H7 (cell line): ENCODE data around the gene NEK7. TPM values are rescaled to one million over a fixed set of nuclear protein-coding genes. Genes with fewer than 3 reads are reported as not detected.
"Not testable (repeated sequence)": the region's sequence is repeated elsewhere in the genome, so short reads cannot be mapped to it uniquely, and the experiment has no call there.

Source experiments
- DNase-seq: peaks from one replicate; pipeline ENCODE4 v3.0.0; 2012
- H3K27me3 ChIP-seq: 2 replicates; pipeline ENCODE4 v1.6.0; 2011; ENCODE audit warnings: mild to moderate bottlenecking, low read length; ENCODE audit not compliant: control insufficient read depth, insufficient read depth
- H3K36me3 ChIP-seq: replicated peaks from 2 replicates; pipeline ENCODE4 v1.5.1; 2011; ENCODE audit warnings: low read length; ENCODE audit not compliant: control insufficient read depth, insufficient read depth
- H3K4me3 ChIP-seq: 2 replicates; pipeline ENCODE4 v1.5.1; 2011; ENCODE audit warnings: low read depth, mild to moderate bottlenecking, control low read depth, low read length, moderate library complexity; ENCODE audit not compliant: insufficient read depth
- total RNA-seq: library from RNA; depleted of rRNA; stranded (reverse); fragments of >200 nt; shearing (Covaris generic); gene quantifications from 2 replicates; pipeline ENCODE4 v1.2.3, GENCODE V29; 2014

The NEK7 gene
- total RNA-seq, 1 experiment from 2014 or later = 20.3 TPM

DNA sequence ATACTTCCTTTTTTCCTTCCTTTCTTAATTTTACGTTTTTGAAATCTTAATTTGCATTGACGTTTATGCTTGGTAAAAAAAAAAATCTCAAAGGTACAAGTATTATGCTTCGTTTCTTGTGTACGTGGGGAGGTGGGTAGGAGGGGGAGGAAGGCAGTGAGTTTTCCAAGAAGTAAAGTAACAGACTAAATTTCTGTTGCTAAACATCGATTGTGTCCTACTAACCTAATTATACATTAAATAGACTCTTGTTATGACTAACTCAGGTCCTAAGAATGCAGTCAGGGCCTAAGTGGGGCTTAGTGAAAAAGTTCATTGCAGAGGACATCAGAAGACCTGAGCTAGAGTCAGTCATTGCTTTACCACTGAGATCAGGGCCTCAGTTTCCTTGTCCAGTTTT is 17.5 kb downstream of the NEK7 start:
- Histone ChIP-seq H3K4me3 (no peak overlapping the region), H3K27me3 (no peaks in the 10 kb centered on the region), H3K36me3 (no peaks in the 10 kb centered on the region)
- DNase-seq = no peak

DNA sequence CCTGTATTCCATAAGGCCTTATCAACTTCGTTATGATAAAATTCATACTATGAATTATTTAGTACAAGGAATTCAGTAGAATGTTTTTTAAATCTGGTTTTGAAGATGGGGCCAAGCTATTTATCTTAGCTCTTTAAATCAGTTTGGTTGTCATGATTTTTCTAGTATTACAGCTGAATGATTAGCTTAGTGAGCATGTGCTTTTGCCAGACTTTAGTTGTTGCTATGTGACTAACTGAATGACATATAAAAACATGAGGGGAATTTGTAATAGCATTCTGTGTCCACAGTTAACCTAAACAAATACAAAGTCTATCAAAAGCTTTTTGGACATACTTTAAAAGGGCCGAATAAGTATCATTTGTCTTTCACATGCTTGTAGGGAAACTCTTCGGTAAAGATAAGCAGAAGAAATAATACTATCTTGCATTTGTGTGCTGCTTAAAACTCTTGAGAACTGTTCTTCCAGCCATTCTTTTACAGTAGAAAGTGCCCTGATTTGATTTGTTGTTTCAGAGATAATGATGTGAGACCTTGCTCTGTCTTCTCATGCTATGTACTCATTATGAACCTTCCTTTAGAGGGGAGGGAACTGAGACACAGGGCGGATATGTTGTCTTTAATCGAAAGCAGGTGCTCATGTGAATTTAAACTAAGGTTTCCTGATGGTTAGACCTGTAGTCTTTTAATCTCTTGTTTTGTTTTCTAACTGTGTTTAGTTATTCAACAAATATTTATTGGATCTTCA is 18.8 kb downstream of the NEK7 start:
- no peaks in the 10 kb centered on the region for H3K27me3 ChIP-seq
- H3K4me3 ChIP-seq = no peak overlapping the region
- no peak for DNase-seq
- no peaks in the 10 kb centered on the region for H3K36me3 ChIP-seq

DNA sequence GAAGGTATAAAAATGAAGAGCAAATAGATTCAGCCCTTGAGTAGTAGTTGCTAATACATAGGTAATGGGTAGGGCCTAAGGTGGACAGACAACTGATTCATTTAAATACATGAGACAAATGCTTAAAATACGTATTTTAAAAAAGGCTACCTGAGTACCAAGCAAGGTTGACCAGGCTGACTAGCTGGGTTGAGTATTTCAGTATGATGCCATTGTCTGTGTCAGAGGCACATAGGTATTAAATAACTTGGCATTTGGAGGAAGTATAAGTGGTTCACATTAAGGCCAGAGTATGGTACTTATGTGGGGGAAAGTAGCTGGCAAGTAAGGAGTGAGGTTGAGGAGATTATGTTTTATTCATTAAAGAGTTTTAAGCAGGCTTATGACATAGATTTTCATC is 19.4 kb downstream of the NEK7 start:
- no peak overlapping the region for H3K4me3 ChIP-seq
- DNase-seq = no peak
- H3K36me3 ChIP-seq = no peaks in the 10 kb centered on the region
- H3K27me3 ChIP-seq = no peaks in the 10 kb centered on the region

DNA sequence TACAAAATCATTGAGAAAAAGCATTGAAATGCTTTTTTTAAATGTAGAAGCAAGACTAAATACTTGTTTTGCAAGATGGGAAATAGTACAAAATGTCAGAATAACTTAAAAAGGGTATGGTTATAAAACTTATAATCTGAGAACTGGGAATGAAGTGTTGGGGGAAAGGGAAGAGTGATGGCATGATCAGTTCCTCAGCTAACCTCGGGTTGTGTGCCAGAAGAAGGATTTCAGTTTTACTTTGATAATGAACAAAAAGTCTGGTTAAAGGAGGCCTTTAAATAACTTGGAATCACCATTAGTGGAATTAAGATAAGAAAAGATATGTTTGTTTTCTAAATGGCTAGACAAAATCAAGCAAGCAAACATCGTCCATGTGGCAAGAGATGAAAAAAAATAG is 20.7 kb downstream of the NEK7 start:
- Histone ChIP-seq H3K27me3 (no peaks in the 10 kb centered on the region), H3K4me3 (no peak overlapping the region), H3K36me3 (no peaks in the 10 kb centered on the region)
- no peak for DNase-seq

DNA sequence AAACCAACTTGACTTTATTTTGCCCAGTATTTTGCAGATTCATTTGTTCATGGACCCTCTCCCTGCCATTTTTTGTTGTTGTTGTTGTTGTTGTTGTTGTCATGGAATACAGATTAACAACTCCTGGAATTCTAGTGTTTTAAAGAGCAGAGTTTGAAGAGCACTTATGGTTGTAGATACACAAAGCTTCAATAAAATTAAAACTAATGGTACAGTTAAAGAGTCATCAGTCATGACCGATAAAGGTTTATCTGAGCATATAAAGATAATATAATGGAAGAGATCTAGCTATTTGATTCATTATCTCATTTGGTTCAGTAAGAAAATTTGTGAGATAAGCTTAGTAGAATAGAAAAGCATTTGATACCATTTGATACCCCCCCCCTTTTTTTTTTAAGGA is 21.8 kb downstream of the NEK7 start:
- Histone ChIP-seq H3K27me3 (no peaks in the 10 kb centered on the region), H3K36me3 (no peaks in the 10 kb centered on the region), H3K4me3 (no peak overlapping the region)
- DNase-seq = no peak

DNA sequence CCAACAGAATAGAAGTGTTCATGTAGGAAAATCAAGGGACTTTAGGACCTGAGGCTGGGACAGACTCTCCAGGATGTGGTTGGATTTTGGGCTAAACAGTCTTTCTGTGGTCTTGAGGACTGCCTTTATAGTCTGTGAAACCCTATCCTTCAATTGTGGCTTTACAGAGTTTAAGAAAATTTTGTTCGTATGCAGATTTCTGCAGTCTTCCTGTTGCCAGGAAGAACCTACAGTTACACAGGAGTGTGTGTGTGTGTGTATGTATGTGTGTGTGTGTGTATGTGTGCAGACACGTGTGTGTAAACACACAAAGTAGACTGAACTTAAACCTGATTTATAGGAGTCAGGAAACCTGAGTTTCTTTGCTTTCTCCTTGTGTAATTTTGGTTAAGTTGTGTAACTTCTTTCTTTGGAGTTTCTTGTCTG is 22.8 kb downstream of the NEK7 start:
- DNase-seq = no peak
- H3K36me3 ChIP-seq = no peaks in the 10 kb centered on the region
- H3K27me3 ChIP-seq = no peaks in the 10 kb centered on the region
- no peak overlapping the region for H3K4me3 ChIP-seq

DNA sequence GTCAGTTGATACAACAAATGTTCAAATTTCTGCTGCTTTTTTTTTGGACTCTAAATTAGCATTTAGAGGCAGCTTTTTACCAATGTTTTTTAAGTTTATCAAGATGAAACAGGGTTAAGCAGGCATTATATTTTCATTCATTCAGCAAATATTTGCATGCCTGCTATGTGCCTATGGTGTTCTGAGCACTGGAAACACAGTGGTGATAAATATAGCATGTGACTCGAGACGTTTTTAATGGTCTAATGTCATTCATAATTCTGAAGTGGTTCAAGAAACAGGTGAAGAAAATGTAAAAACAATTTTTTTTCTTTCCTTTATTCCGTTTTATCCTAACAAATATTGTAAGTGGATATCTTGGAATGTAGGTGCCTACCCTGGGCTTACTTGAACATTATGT is 26.8 kb downstream of the NEK7 start:
- no peaks in the 10 kb centered on the region for H3K27me3 ChIP-seq
- no peak overlapping the region for H3K4me3 ChIP-seq
- no peak for DNase-seq

DNA sequence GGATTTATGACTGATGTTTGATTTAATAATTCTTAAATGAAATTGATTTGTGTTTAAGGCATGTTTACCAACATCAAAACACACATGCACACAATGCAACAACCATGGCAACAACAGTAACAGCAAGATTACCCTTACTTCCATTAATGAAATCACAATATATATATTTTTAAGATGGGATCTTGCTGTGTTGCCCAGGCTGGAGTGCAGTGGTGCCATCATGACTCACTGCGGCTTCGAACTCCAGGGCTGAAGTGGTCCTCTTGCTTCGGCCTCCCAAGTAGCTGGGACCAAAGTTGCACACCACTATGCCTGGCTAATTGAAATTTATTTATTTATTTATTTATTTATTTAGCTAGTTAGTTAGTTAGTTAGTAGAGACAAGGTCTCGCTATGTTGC is 27.7 kb downstream of the NEK7 start:
- no peak for DNase-seq
- H3K27me3 ChIP-seq = no peaks in the 10 kb centered on the region
- no peaks in the 10 kb centered on the region for H3K36me3 ChIP-seq
- no peak overlapping the region for H3K4me3 ChIP-seq

More for the DNA sequence above, 26.8 kb downstream of the NEK7 start:
- H3K36me3 ChIP-seq = no peaks in the 10 kb centered on the region

DNA sequence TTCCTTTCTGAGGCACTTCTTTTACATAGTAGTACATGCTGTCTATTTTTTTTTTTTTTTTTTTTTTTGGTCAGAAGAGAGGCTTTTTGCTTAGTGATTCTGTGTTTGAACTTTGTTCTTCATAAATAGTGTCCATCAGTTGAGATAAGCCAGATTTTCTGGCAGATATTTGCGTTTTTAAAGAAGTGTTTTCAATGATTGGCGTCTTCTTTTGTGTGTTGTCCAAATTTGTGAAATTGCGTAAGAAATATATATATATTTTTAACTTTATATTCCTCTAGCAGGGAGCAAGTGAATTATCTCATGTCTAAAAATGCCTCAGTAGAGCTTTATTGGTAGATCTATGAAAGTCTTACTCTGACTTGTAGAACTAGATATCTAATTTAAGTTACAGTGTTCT is 28.3 kb downstream of the NEK7 start:
- Histone ChIP-seq H3K36me3 (no peaks in the 10 kb centered on the region), H3K27me3 (no peaks in the 10 kb centered on the region), H3K4me3 (no peak overlapping the region)
- no peak for DNase-seq

DNA sequence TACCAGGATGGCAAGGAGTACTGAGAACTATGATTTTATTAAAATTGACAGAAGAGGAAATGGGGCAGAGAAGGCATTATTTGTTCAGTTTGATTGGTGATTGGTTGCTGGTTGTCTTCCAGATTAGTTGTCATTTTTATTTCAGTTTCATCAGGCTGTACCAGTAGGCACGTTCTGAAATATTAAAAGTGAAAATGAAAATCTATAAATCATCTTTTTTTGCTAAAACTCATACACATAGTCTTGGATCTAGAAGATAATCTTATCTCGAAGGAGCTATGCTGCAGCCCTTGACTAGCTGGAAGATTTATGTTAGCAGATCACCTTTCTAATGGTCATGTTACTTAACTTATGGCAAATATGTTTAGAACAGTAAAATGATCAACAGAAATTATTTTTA is 29.0 kb downstream of the NEK7 start:
- DNase-seq = no peak
- Histone ChIP-seq H3K27me3 (no peaks in the 10 kb centered on the region), H3K4me3 (no peak overlapping the region), H3K36me3 (no peaks in the 10 kb centered on the region)

DNA sequence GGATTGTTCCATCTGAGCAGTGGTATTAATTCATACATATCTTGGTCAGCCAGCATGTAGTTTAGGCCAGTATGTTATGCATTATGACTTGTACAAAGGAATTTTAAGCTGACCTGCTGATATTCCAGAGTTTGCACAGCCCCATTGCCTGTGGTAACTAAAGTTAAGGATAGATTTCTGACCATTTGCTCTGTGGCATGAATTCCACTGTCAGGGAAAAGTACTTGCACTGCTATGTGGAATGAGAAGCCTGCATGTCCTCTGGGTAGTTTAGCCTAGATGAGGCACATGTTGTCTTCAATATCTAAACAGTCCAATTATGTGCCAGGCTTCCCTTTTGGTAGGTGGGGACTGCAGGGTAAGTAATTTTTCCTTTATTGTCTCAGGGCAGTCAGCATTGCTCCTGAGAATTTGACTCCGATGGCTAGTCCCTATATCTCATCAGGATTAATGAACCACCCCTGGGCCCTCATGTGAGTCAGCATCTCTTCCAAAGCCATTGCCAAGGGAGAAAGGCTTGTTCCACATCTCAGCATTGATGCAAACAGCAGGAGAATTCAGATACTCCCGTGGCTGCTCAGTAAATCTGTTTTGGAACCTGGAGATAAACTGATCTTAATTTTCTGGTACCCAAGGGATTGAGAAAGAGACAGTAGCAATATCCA is 30.2 kb downstream of the NEK7 start:
- no peaks in the 10 kb centered on the region for H3K27me3 ChIP-seq
- H3K36me3 ChIP-seq = no peaks in the 10 kb centered on the region
- H3K4me3 ChIP-seq = no peak overlapping the region
- DNase-seq = no peak

DNA sequence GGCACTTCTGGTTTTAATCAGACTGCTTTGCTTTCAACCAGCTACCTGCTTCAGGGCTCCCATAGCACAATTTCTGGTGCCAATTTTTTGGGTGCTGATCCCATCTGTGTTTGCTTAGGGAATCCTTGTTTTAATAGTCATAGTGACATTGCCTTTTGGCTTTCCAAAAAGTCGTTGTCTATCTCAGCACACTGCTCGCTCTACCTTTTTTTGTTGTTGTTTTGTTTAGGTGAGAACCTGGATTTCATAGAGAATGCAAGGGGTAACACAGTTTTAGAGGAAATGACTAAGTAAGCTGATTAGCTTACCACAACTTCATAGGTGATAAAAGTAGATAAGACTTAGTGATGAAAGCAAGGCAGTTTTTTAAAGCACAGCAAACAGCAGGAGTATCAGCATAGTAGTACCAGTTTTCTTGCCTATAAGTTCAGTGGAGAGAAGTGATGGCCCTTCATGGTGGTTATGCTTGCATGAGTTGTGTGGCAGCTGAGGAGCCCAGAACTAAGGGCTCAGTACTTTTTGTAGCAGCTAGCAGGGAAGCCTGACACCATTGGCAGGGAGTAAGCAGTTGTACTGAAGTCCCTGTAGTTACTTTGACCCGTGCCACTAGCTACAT is 31.3 kb downstream of the NEK7 start:
- Histone ChIP-seq H3K4me3 (no peak overlapping the region), H3K36me3 (no peaks in the 10 kb centered on the region), H3K27me3 (no peaks in the 10 kb centered on the region)
- no peak for DNase-seq

DNA sequence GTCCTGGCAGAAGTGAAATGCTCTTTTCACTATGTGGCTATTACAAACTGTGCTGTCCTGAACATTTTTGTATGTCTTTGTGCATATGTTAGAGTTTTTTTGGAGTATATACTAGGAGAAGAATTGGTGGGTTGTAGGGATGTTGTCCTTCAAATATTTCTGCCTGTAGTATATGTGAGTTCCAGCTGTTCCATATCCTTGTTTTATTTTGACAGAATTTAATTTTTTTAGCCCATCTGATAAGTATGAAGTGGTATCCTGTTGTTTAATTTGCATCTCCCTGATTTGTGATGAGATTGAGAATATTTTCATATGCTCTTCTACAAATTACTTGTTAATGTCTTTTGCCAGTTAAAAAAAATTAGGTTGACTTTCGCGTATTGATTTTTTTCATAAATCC is 34.3 kb downstream of the NEK7 start:
- no peak for DNase-seq
- H3K36me3 ChIP-seq = no peaks in the 10 kb centered on the region

DNA sequence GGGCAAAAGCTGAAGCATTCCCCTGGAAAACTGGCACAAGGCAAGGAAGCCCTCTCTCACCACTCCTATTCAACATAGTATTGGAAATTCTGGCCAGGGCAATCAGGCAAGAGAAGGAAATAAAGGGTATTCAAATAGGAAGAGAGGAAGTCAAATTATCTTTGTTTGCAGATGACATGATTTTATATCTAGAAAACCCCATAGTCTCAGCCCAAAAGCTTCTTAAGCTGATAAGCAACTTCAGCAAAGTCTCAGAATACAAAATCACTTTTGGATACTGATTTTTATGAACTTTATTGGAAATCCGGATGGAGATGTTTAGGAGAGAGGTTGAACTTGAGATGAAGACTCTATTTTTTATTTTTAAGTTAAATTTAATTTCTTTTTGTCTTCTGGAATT is 37.1 kb downstream of the NEK7 start:
- not testable (repeated sequence) for H3K4me3 ChIP-seq, DNase-seq, H3K36me3 ChIP-seq, H3K27me3 ChIP-seq

More for the DNA sequence above, 34.3 kb downstream of the NEK7 start:
- no peaks in the 10 kb centered on the region for H3K27me3 ChIP-seq
- no peak overlapping the region for H3K4me3 ChIP-seq

DNA sequence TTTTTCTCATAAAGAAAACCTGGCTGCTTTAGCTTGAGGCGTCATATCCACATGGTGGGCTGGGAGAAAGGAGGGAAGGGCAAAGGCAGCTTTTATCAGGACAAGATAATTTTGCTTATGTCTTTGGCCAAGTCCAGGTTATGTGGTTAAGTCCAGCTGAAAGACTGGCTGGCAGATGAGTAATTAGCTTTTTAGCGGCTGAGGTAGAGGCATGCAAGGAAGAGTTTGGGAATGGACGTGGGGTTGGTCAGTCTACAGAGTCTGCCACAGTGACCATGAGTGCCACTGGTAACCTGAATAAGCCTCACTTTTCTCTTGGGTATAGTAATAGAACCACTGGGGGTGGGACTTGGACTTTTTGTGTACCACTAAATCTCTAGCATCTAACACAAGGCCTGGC is 39.8 kb downstream of the NEK7 start:
- H3K4me3 ChIP-seq = no peak overlapping the region
- DNase-seq = no peak
- H3K27me3 ChIP-seq = no peaks in the 10 kb centered on the region
- H3K36me3 ChIP-seq = no peaks in the 10 kb centered on the region
